ENCODE results near the gene SULT1A3. TPM values are rescaled to one million over a fixed set of nuclear protein-coding genes. Genes with fewer than 3 reads are reported as not detected.

The SULT1A3 gene
- total RNA-seq, 1 experiment from 2014 or later: 8.3 TPM

DNA sequence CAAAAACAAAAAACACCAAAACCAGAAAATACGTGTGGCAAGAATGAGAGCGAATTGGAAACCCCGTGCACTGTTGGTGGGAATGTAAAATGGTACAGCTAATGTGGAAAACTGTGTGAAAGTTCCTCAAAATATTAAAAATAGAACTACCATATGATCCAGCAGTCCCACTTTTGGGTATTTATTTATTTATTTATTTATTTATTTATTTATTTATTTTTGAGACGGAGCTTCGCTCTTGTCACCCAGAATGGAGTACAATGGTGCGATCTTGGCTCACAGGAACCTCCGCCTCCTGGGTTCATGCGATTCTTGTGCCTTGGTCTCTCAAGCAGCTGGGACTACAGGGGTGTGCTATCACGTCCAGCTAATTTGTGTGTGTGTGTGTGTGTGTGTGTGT, 46.5 kb upstream of the SULT1A3 start (continued):
- TF ChIP-seq EMX1 (CRISPR knock-in tag; IDR thresholded peaks at IDR 0.05): no peak
- TF ChIP-seq, protein P1, sequence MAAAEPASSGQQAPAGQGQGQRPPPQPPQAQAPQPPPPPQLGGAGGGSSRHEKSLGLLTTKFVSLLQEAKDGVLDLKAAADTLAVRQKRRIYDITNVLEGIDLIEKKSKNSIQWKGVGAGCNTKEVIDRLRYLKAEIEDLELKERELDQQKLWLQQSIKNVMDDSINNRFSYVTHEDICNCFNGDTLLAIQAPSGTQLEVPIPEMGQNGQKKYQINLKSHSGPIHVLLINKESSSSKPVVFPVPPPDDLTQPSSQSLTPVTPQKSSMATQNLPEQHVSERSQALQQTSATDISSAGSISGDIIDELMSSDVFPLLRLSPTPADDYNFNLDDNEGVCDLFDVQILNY (CRISPR knock-in tag; IDR thresholded peaks at IDR 0.05): no peak
- TF ChIP-seq, protein P2, sequence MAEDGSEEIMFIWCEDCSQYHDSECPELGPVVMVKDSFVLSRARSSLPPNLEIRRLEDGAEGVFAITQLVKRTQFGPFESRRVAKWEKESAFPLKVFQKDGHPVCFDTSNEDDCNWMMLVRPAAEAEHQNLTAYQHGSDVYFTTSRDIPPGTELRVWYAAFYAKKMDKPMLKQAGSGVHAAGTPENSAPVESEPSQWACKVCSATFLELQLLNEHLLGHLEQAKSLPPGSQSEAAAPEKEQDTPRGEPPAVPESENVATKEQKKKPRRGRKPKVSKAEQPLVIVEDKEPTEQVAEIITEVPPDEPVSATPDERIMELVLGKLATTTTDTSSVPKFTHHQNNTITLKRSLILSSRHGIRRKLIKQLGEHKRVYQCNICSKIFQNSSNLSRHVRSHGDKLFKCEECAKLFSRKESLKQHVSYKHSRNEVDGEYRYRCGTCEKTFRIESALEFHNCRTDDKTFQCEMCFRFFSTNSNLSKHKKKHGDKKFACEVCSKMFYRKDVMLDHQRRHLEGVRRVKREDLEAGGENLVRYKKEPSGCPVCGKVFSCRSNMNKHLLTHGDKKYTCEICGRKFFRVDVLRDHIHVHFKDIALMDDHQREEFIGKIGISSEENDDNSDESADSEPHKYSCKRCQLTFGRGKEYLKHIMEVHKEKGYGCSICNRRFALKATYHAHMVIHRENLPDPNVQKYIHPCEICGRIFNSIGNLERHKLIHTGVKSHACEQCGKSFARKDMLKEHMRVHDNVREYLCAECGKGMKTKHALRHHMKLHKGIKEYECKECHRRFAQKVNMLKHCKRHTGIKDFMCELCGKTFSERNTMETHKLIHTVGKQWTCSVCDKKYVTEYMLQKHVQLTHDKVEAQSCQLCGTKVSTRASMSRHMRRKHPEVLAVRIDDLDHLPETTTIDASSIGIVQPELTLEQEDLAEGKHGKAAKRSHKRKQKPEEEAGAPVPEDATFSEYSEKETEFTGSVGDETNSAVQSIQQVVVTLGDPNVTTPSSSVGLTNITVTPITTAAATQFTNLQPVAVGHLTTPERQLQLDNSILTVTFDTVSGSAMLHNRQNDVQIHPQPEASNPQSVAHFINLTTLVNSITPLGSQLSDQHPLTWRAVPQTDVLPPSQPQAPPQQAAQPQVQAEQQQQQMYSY (CRISPR knock-in tag; IDR thresholded peaks at IDR 0.05): no peak
- TF ChIP-seq, protein P3, sequence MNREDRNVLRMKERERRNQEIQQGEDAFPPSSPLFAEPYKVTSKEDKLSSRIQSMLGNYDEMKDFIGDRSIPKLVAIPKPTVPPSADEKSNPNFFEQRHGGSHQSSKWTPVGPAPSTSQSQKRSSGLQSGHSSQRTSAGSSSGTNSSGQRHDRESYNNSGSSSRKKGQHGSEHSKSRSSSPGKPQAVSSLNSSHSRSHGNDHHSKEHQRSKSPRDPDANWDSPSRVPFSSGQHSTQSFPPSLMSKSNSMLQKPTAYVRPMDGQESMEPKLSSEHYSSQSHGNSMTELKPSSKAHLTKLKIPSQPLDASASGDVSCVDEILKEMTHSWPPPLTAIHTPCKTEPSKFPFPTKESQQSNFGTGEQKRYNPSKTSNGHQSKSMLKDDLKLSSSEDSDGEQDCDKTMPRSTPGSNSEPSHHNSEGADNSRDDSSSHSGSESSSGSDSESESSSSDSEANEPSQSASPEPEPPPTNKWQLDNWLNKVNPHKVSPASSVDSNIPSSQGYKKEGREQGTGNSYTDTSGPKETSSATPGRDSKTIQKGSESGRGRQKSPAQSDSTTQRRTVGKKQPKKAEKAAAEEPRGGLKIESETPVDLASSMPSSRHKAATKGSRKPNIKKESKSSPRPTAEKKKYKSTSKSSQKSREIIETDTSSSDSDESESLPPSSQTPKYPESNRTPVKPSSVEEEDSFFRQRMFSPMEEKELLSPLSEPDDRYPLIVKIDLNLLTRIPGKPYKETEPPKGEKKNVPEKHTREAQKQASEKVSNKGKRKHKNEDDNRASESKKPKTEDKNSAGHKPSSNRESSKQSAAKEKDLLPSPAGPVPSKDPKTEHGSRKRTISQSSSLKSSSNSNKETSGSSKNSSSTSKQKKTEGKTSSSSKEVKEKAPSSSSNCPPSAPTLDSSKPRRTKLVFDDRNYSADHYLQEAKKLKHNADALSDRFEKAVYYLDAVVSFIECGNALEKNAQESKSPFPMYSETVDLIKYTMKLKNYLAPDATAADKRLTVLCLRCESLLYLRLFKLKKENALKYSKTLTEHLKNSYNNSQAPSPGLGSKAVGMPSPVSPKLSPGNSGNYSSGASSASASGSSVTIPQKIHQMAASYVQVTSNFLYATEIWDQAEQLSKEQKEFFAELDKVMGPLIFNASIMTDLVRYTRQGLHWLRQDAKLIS (CRISPR knock-in tag; IDR thresholded peaks at IDR 0.05; ENCODE audit: borderline replicate concordance): no peak

DNA sequence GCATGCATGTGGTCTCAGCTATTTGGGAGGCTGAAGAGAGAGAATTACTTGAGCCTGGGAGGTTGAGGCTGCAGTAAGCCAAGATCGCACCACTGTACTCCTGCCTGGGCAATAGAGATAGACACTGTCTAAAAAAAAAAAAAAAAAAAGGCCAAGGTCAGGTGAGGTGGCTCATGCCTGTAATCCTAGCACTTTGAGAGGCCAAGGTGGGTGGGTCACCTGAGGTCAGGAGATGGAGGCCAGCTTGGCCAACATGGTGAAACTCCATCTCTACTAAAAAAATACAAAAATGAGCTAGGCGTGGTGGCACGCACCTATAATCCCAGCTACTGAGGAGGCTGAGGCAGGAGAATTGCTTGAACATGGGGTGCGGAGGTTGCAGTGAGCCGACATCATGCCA, 43.9 kb upstream of the SULT1A3 start:
- Mint-ChIP-seq H3K27me3 (ENCODE audit: low read depth) (peaks cover 19% of the 10 kb centered on the region), H3K36me3 (peaks cover 4% of the 10 kb centered on the region; the same call in 1 of the 2 replicates), H3K27ac (no peak overlapping the region), H3K9me3 (peaks cover 3% of the 10 kb centered on the region), H3K4me1 (no peaks in the 10 kb centered on the region), H3K4me3 (no peak overlapping the region)
- DNase-seq (ENCODE audit: low spot score) (no peak), ATAC-seq (no peak)
- POLR2A ChIA-PET: interaction anchor here (0.7 kb wide), 1 partner anchor 658 kb away, joined by 15 read pairs; no protein-coding TSS in a partner anchor
- CTCF ChIA-PET: interaction anchor here (2.1 kb wide), 1 partner anchor 43 kb away, joined by 6 read pairs; no protein-coding TSS in a partner anchor
- TF ChIP-seq CBFB (CRISPR knock-in tag; IDR thresholded peaks at IDR 0.05; ENCODE audit: low read depth) (no peak), TCF7 (CRISPR knock-in tag; IDR thresholded peaks at IDR 0.05; ENCODE audit: low read depth) (no peak), NR3C1 (CRISPR knock-in tag; conservative IDR thresholded peaks at IDR 0.05; ENCODE audit: low read depth) (no peak), ETV6 (CRISPR knock-in tag; IDR thresholded peaks at IDR 0.05) (no peak), ZNF219 (CRISPR knock-in tag; IDR thresholded peaks at IDR 0.05; ENCODE audit: borderline replicate concordance) (no peak), JUN (CRISPR knock-in tag; IDR thresholded peaks at IDR 0.05) (no peak), ZNF671 (CRISPR knock-in tag; IDR thresholded peaks at IDR 0.05) (no peak)
- TF ChIP-seq, protein P4, sequence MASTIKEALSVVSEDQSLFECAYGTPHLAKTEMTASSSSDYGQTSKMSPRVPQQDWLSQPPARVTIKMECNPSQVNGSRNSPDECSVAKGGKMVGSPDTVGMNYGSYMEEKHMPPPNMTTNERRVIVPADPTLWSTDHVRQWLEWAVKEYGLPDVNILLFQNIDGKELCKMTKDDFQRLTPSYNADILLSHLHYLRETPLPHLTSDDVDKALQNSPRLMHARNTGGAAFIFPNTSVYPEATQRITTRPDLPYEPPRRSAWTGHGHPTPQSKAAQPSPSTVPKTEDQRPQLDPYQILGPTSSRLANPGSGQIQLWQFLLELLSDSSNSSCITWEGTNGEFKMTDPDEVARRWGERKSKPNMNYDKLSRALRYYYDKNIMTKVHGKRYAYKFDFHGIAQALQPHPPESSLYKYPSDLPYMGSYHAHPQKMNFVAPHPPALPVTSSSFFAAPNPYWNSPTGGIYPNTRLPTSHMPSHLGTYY (CRISPR knock-in tag; IDR thresholded peaks at IDR 0.05): no peak
- TF ChIP-seq, protein P1 (CRISPR knock-in tag; IDR thresholded peaks at IDR 0.05): no peak
- TF ChIP-seq, protein P5, sequence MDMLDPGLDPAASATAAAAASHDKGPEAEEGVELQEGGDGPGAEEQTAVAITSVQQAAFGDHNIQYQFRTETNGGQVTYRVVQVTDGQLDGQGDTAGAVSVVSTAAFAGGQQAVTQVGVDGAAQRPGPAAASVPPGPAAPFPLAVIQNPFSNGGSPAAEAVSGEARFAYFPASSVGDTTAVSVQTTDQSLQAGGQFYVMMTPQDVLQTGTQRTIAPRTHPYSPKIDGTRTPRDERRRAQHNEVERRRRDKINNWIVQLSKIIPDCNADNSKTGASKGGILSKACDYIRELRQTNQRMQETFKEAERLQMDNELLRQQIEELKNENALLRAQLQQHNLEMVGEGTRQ (CRISPR knock-in tag; IDR thresholded peaks at IDR 0.05): no peak
- TF ChIP-seq, protein P6, sequence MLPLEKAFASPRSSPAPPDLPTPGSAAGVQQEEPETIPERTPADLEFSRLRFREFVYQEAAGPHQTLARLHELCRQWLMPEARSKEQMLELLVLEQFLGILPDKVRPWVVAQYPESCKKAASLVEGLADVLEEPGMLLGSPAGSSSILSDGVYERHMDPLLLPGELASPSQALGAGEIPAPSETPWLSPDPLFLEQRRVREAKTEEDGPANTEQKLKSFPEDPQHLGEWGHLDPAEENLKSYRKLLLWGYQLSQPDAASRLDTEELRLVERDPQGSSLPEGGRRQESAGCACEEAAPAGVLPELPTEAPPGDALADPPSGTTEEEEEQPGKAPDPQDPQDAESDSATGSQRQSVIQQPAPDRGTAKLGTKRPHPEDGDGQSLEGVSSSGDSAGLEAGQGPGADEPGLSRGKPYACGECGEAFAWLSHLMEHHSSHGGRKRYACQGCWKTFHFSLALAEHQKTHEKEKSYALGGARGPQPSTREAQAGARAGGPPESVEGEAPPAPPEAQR (CRISPR knock-in tag; IDR thresholded peaks at IDR 0.05): no peak
- TF ChIP-seq, protein P7, sequence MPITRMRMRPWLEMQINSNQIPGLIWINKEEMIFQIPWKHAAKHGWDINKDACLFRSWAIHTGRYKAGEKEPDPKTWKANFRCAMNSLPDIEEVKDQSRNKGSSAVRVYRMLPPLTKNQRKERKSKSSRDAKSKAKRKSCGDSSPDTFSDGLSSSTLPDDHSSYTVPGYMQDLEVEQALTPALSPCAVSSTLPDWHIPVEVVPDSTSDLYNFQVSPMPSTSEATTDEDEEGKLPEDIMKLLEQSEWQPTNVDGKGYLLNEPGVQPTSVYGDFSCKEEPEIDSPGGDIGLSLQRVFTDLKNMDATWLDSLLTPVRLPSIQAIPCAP (CRISPR knock-in tag; IDR thresholded peaks at IDR 0.05): no peak
